Heart left ventricle (tissue), 13 donors: ENCODE results near the gene YBX2.

Experiments used
- POLR2A ChIP-seq, 2 donors: fragments of 450-650 bp; IDR thresholded peaks; one replicate each; pipeline ENCODE4 v1.6.1; 2017; ENCODE audit warnings: antibody characterized with exemption in 2 of 2, mild to moderate bottlenecking in 2 of 2, moderate library complexity in 2 of 2
- TF ChIP-seq, protein P1 (sequence below), 12 donors: fragments of 200-600 bp; sonication (generic) in 4 of 12; IDR thresholded peaks; one replicate each; pipeline versions ENCODE4 v1.5.0 to v1.8.0; 2018 to 2022; ENCODE audit warnings: antibody characterized with exemption in 12 of 12, mild to moderate bottlenecking in 5 of 12
- donor health status: ischemic (EF 13 %, LVEDD 7.1; RV severe dilation, severe dysfunction).
- donor health status: DM: no; HTN: yes; CAD: no.
- donor health status: DM: no; HTN: no; CAD: no.
- donor health status: ischemic (EF 25% LVEDD 6.9; RV normal size, moderate dysfunction).
- donor health status: ischemic (EF 25% LVEDD 5.7; RV mildly dilated, moderate dysfunction).
- donor health status: ischemic (EF 35%, LVEDD 5.7; RV mildly dilated, moderate dysfunction).
- donor health status: nonischemic (EF 11% LVEDD 7.7; RV severe dilation, severe dysfunction).
- donor health status: DM: yes; HTN: yes; CAD: no.
- donor health status: PGD.
- donor health status: ischemic (EF 29% LVEDD 5.4; RV normal size, mild dysfunction).
- donor health status: nonischemic (EF 23%, LVEDD 6.1; RV moderate dilation, normal function).

DNA sequence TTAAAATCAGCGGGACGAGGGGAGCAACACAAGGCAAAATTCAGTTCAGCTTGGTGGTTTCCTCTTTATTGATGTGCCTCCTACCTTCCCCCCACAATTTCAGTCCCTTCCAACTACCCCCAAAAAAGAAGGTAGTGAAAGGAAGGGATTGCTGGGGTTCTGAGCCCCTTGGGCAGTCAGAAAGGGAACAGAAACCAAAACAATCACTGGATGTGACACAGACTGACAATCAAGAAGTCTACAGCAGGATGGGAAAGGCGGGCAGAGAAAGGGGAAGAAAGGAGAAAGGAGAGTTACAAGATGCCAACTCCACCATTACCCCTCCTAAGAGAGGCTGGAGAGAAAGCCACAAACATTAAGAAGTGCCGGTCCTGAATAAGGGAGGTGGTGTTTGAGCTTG is 54.1 kb downstream of the YBX2 start:
- TF ChIP-seq, protein P1, sequence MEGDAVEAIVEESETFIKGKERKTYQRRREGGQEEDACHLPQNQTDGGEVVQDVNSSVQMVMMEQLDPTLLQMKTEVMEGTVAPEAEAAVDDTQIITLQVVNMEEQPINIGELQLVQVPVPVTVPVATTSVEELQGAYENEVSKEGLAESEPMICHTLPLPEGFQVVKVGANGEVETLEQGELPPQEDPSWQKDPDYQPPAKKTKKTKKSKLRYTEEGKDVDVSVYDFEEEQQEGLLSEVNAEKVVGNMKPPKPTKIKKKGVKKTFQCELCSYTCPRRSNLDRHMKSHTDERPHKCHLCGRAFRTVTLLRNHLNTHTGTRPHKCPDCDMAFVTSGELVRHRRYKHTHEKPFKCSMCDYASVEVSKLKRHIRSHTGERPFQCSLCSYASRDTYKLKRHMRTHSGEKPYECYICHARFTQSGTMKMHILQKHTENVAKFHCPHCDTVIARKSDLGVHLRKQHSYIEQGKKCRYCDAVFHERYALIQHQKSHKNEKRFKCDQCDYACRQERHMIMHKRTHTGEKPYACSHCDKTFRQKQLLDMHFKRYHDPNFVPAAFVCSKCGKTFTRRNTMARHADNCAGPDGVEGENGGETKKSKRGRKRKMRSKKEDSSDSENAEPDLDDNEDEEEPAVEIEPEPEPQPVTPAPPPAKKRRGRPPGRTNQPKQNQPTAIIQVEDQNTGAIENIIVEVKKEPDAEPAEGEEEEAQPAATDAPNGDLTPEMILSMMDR (IDR thresholded peaks at IDR 0.05) = no peak
- no peak for TF ChIP-seq POLR2A (IDR thresholded peaks at IDR 0.05)
